ENCODE data around the gene RERE.

DNA sequence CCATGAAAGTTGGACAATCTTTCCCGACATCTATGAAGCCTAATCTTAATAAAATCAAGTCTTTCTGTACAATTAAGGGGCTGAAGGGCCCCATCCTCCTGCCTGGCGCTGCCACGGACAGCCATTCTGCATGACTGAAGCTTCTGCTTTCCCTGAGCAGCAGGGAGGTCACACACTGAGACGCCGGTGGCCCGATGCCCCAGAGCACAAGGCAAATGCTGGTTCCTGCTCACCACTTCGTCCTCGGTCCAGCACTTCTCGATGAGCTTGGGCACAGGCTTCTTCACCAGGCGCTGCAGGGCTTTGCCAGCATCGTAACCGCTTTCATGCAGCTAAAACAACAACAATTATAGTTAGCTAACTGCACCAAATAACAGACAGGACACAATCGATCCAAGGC is 351.7 kb downstream of the RERE start:
- TF ChIP-seq POLR2A (IDR thresholded peaks at IDR 0.05), result no peak
- TF ChIP-seq, protein P1, sequence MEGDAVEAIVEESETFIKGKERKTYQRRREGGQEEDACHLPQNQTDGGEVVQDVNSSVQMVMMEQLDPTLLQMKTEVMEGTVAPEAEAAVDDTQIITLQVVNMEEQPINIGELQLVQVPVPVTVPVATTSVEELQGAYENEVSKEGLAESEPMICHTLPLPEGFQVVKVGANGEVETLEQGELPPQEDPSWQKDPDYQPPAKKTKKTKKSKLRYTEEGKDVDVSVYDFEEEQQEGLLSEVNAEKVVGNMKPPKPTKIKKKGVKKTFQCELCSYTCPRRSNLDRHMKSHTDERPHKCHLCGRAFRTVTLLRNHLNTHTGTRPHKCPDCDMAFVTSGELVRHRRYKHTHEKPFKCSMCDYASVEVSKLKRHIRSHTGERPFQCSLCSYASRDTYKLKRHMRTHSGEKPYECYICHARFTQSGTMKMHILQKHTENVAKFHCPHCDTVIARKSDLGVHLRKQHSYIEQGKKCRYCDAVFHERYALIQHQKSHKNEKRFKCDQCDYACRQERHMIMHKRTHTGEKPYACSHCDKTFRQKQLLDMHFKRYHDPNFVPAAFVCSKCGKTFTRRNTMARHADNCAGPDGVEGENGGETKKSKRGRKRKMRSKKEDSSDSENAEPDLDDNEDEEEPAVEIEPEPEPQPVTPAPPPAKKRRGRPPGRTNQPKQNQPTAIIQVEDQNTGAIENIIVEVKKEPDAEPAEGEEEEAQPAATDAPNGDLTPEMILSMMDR (IDR thresholded peaks at IDR 0.05), result no peak

Data from thyroid gland (tissue), 4 donors.